ENCODE results near the gene DUSP2.
A peak's percentile ranks its signal among the peaks of the same experiment; 100 is the strongest.

Gene DUSP2

DNA sequence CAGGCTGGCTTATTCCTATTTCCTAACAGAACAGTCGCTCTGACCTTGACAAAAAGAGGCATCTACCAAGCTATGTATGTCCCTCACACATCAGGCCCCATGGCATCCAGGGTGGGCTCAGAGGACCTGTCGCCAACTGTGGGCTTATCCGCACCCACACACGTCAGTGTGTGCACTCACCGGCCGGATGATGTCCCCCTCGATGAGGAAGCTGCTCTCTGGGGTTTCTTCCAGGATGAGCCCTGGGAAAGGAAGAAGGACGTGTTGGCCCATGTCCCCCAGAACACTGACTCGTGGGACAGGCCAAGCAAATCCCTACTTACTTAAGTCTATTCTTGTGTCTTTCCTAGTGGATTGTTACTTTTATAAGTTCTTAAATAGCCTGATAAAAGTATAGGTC is 10.1 kb downstream of the DUSP2 start:
- DNase-seq (ENCODE audit: low read depth in 2 of 3, low spot score in 2 of 3): no peak

DNA sequence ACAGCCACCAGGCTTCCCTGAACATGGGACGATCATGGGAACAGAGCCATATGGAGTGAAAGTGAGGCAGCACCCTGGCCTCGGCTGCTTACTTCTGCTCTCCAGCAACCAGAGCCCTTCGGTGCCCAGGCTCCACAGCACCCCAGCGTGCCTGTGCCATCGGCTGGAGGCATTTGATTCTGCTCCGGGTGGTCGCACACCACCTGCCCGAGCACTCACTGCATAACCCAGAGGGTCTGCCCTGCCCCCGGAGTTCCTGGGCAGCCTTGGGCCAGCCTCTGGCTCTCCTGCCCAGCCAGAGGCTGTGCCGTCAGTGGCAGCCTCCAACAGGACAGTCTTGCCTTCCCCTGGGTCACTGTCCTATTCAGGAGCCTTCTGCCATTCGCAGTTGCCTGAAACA is 10.8 kb downstream of the DUSP2 start:
- DNase-seq (ENCODE audit: low read depth in 2 of 3, low spot score in 2 of 3): no peak

DNA sequence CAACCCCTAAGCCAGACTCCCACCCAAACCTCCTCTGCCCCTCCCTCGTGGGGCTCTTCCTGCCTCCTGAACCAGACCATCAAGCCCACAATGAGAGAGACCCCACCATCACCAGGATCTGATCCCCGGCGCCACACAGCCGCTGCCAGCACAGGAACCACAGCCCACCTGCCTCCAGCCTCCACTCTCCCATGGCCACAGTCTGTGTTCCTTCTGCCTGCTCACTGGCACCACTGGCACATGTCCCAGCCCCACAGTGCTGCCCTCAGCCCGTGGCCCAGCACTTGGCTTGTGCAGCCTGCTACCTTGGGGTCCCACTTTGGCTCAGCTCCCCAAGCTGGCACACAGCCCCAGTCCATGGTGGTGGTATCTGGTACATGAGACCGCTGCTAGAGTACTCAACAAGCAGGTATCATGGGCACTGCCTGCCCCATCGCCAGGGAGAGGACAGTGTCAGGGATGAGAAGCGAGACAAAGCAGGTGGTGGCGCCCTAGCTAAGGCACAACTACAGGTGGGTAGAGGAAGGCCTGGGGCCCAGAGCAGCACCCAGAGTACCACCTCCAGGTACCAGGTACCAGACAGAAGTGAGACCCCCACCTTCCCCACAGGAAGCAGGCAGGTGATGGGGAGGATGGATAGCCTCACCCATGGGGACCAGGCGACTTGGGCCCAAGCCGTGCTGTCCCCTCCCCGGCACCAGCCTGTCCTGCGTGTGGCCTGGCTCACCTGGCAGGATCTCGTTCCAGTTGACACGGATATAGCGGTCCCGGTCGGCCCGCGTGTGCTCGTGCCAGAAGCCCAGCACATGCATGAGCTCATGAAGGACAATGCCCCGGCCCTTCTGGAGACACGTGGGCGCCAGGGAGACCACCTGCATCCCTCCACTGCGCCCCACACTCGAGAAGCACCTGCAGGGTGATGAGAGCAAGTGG is 13.2 kb downstream of the DUSP2 start:
- DNase-seq (ENCODE audit: low read depth in 2 of 3, low spot score in 2 of 3): no peak

DNA sequence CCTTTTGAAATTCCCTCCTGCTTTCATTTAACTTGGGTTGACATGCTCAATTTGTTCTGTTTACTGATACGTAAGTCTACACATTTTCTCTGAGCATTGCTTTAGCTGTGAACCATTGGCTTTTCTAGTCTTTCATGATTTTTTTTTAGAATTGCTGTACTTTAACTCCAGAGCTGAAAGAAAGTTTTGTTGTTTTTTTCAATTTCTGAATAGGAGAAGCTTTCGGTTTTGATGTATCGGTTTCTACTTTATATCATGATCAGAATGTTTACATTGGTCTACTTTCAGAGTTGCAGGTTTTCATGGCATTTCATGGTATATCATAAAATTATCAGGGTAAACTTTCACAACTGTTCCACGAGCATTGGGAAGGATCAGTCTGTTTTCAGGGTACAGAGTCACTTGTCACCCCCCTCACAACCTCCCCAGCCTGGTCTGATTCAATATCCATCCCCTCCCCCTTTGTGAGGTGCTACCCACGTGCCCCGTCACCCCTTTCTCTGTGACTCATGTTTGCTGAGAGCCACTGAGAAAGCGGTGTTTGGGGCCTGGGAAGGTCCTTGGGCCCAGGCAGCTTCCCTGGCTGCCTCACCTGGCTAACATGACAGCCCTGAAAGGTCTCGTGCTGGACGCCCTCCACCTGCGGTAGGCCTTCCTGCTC is 14.0 kb downstream of the DUSP2 start:
- DNase-seq (ENCODE audit: low read depth in 2 of 3, low spot score in 2 of 3): no peak

DNA sequence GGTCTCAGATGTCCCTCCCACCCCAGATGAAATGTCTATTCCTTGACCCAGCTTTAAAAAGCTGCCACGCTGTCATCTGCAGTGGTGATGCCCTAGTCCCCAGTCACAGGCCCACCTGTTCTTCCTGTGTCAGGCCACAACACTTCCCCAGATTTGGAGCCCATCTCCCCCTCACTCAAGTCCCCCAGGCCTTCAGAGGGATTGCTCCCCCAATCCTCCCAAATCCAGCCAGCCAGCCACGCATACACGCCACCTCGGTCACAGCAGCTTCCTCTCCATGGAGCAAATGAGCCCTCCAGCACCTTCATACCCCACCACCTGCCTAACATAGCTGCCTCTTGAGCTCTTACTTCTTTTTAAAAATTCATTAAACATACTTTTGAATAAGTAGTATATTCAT is 14.8 kb downstream of the DUSP2 start:
- no peak for DNase-seq (ENCODE audit: low read depth in 2 of 3, low spot score in 2 of 3)

DNA sequence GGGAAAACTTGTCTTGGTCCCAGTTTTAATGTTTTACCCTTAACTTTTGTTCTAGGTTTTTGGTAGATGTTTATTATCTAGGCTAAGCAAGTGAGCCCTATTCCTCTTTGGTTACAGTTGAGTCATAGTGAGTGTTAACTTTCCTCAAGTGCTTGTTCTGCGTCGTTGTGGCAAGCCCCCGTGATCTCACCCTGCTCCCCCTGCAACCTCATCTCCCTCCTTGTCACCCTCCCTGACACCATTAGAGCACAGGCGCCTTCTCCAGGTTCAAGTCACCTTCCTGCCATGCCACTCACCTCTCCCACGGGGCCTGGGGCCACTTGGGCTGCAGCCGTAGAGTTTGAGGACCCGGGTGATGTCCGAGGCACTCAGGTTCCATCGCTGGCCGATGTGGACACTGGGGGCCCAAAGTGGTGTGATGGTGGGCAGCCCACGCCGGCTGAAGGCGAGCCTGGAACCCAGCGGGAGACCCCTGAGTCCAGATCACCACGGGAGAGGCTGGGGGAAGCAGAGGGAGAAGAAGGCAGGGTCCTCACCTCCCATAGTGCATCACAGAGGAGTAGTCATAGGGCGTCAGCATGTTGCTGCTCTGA is 15.6 kb downstream of the DUSP2 start:
- DNase-seq (ENCODE audit: low read depth in 2 of 3, low spot score in 2 of 3): no peak

DNA sequence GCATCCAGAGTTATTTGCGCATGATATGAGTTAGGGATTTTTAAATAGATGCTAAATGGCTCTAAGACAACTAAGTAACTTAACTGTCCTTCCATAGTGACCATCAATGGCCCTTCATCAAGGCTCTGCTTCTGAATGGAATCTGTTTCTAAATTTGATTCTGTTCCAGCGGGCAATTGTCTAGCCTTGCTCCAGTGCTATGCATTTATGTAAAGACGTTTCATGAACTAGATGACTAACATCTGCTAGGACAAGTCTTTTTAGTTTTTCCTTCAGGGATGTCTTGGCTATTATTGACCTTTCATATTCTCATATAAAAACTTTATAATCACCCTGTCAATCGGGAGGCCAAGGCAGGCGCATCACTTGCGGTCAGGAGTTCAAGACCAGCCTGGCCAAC is 16.8 kb downstream of the DUSP2 start:
- no peak for DNase-seq (ENCODE audit: low read depth in 2 of 3, low spot score in 2 of 3)

DNA sequence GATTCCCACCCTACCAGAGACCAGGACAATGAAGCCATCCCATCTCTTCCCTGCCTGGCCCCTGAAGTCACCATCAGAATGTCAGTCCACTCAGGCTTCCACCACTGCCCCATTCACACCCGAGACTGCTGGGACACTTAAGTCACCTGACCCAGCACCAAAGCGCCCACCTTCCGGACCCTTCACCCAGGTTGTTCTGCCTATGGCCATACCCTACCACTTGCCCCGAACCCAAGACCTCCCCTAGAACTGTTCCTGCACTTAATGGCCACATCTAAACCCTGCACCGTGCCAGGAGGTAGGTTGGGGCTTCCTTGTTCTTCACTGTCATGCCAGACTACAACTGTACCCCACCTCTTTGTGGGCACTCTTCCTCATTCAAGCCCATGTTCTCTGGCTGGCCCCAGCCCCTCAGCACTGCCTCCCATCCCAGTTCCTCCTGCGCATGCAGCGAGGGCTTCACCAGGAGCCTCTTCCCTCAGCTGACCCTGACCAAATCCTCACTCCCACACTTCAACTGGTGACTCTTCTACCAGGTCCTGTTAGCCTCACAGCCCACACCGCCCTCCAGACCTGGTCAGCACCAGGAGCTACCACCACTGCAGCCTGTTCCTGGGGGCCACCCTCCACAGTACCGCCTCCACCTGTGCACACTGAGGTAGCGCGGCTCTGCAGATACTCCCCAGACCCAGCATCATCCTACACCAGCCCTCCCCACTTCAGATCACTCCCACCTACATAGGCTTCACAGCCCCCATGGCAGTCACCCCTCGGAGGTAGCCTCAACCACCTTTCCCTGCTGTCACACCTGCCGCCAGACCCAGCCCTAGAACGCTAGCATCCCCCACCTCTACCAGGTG is 20.6 kb downstream of the DUSP2 start:
- DNase-seq (ENCODE audit: low read depth in 2 of 3, low spot score in 2 of 3): no peak

DNA sequence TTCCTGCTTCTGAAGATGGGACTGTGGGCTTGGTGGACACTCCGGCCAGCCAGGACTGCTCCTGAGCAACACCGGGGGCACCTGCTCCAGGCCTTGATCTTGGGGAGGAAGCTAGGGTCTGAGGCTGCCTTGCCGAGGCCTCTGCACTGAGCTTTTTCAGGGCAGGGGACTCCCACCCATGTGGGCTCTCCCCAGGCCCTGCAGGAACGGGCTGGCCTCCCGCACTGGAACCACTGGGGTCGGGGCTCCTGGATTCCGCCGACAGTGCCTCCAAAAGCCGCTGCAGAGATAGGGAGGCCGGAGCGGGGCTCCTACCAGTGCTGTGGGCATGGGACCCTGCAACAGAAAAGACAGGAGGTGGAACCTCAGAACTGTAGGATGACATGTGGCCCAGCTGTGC is 21.3 kb downstream of the DUSP2 start:
- no peak for DNase-seq (ENCODE audit: low read depth in 2 of 3, low spot score in 2 of 3)

DNA sequence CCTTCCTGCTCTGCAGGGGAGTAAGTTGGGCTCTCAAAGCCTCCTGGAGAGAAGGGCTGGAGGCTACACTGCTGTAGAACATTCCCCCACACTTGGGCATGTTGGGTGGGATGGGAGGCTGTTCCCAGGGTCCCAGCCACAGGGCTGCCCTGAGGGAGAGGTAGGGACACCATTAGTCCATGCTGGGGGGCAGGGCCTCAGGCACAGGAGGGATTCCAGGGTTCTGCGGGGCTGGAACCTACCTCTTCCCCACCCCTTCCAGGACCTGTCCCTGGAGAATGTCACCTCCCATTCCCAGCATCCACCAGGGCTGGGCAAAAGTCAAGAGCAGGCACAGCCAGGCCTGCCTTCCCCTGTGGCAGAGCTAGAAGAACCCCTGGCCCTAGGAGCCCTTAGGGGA is 21.9 kb downstream of the DUSP2 start:
- no peak for DNase-seq (ENCODE audit: low read depth in 2 of 3, low spot score in 2 of 3)

DNA sequence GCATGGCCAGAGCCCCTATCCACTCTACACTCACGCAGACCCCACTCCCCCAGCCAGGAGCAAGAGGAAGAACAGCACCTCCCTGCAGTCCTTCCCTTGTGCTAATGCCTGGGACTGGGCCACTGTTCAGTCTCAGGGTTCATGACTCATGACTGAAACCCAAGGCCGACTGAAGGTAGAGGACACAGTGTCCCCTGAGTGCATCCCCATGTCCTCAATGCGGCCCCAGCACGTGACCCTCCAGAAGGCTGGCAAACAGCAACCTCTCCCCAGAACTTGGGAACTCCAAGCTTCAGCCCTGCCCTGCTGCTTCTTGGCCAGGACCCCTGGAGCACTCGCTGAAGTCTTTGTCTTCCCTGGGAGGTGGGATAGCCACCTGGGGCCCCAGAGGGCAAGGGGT is 22.8 kb downstream of the DUSP2 start:
- no peak for DNase-seq (ENCODE audit: low read depth in 2 of 3, low spot score in 2 of 3)

DNA sequence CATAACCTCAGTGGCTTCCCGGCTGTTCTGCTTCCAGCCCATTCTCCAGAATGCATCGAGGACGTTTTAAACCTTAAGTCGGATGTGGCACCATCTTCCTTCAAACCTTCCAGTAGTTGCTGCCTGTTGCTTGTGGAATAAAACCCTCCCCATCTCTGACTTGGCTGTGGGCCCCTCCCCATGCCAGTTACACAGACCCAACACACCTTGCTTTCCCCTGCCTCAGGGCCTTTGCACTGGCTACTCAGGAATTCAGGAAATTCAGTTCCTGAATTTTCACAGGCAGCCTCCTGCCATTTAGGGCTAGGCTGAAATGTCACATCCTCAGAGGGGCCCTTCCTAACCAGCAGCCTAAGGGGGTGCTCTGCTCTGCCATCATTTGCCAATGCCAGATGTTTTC is 23.8 kb downstream of the DUSP2 start:
- DNase-seq (ENCODE audit: low read depth in 2 of 3, low spot score in 2 of 3): no peak

DNA sequence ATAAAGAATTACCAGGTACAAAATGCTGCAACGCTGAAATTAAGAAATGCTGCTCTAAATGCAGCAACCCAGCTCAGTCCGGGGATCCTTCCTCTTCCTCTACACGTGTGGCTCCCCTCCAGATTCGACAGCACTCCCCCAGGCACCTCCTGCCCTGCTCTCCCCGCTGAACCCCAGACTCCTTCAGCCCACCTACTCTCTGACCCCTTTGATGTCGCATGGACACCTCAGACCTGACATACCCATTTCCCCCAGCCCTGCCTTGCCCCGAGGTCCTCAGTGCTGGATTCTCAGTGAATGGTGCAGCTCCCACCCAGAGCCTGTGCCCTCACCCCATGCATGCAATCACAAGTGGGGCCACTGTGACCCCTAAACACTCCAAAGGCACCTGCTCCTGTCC is 24.2 kb downstream of the DUSP2 start:
- no peak for DNase-seq (ENCODE audit: low read depth in 2 of 3, low spot score in 2 of 3)

DNA sequence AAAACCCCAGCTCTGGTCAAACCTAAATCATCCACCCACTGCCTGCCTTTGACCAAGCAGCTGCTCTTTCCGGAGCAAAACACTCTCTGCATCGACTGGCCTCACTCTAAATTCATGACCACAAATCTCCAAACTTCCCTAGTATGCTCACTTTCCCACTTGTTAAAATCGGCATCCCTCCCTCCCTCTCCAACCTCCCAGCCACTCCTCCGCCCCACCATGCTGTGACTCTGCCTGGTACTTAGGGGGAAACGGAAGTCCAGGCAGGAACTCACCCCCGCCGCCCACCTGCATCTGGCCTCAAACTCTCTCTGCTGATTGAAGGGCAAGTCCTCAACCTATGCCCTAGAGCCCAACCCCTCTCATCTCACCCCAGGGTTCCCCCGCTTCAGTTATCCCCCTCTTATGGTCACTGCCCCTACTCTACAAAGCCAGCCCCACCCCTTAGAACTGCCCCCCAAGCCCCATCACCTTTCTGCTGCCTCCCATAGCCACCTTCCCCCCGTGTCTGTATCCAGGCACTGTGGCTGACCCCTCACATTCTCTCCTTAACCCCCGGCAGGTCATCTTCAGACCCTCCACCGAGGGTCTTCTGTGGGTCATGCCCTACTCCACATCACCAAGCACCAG is 25.0 kb downstream of the DUSP2 start:
- no peak for DNase-seq (ENCODE audit: low read depth in 2 of 3, low spot score in 2 of 3)

DNA sequence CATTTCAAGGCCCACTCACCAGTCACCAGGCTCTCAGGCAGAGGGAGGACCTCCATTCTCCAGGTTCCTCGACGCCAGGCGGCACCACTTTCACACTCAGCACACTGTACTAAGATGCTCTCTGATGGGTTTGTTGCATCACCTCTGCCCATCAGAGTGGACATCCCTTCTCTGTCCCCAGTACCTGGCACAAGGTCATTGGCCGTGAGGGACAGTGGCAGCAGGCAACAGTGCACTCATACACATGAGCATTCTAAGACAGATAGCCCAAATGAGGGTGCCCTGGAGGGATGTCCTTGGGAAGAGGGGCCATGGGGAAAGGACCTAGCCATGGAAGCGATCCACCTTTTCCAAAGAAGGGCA is 25.9 kb downstream of the DUSP2 start:
- no peak for DNase-seq (ENCODE audit: low read depth in 2 of 3, low spot score in 2 of 3)

DNA sequence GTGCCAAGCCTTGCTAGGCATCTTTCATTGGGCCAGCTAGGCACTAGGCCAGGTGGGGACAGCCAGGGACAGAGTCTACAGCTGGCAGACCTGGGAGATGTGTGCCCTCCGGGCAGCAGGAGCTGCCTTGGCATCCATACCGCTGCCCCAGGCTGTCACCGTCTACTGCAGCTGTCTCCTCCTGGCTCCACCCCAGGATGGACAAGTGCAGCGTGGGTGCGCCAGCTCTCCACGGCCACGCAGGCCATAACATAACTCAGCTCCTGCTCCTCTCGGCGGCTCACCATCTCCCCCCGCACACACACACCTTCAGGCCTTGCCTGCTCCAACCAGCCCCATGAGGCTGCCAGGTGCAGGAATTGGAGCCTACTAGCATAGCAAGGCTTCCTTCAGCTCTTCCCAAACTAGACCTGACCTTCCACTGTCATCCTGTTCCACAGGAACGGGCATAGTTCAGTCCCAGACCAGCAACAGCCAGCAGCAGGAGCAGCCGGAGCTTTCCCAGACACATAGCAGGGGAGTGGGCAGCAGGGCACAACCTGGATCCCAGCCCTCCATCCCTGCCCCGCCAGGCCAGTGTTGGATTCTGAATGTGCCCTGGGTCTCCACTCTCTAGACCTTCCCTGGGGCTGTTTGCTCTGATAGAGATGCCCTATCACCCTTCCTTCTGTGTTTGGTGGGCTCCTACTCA is 26.4 kb downstream of the DUSP2 start:
- DNase-seq (ENCODE audit: low read depth in 2 of 3, low spot score in 2 of 3): no peak

DNA sequence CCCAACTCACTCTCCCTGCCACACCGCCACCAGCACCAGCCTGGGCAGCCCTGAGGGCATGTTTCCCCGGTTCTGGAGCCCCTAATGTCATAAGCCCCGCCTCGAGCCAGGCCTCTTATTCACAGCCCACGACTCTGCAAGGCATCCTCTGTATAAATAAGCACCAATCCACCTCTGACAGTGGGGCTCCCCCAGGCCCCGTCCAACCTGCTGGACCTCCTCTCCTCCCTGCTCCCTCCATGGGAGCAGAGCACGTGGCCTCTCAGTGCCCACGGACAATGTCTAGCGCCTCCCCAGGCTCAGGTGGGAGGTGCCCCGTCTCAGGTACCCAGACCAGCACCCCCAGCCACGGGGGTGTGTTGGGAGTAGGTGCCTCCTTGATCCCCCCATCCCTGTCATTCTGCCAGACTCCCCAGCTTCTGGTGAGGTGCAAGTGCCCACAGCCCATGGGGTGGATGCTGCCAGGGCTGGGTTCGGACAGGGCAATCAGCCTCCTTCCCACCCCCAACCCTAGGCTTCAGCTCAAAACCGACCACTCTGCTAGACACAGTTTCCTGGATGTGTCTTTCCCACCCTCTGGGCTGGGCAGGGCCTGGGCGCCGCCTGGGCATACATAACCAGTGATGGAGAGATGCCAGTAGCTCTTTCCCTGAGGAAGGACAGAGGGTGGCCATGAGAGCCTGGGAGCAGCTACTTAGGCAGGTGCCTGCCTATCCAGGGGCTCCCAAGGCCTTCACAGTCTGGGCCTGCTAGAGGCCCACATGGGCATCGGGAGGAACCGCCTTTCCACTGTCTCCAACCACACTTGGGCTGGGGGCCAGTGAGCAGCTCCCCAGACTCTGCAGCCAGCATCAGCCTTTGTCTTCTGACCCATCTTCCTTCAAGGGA is 27.3 kb downstream of the DUSP2 start:
- DNase-seq (ENCODE audit: low read depth in 2 of 3, low spot score in 2 of 3): no peak

DNA sequence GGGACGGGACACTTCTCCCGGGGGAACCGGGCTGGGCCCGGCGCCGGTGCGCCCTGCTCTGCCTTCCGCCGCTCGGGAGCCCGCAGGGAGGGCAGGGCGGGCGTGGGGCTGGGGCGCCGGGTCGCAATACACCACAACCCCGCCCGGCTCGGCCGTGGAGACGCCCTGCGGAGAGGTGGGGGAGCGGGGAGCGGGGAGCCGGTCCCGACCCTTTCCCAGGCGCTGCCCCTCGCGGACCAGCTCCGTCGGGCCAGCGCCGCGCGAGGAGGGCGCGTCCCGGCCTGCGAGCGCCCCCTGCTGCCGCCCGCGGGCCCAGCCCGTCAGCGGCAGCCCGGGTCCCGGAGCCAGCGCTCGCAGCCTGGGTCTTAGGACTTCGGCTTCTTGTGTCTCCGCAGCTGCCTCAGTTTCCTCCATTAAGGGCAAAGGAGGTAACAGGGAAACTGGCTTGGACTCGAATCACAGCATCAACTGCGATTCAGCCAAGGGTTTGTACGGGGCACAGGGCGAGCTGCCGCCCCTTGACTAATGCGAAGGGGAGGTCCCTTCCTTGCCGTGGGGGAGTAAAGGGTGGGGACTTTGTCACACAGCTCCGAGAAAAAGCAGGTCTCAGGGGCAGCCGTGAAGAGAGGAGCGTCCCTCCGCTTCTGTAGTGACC is 28.2 kb downstream of the DUSP2 start:
- peak; percentile 43 to 60 (median 52) for DNase-seq (ENCODE audit: low read depth in 2 of 3, low spot score in 2 of 3)

DNA sequence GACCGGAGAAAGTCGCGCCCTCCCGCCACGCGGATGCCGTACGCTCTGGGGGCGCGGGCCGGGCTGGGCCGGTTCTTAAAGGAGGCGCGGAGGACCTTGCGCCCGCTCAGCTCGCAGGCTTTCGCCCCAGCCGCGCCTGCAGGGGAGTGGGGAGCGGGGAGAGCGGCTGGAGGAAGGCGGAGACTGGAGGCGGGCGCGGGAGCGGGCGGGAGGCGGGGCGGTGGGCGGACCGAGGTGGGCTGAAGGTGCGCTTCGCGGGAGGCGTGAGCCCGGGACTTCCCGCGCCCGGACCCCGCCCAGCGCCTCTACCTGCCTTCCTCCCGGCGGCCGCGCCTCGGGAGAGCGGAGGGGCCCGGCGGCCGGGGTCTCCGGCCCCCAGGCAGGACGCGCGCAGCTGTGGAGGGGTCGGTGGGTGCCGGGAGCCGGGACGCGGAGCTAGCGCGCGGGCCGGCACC is 28.8 kb downstream of the DUSP2 start, which contains the start of gene ADRA2B:
ADRA2B (minus strand) TSS at position 148 of the 455 bp plus-strand sequence. CDS start 422 bp downstream, outside the sequence.
- peak; percentile 41 to 45 (median 43) for DNase-seq (ENCODE audit: low read depth in 2 of 3, low spot score in 2 of 3)

Measured in activated CD8-positive, alpha-beta memory T cell treated with anti-CD3 and anti-CD28 coated beads for 48 hours (primary cell).